ENCODE measurements around the gene RPS6KA6. TPM values are rescaled to one million over a fixed set of nuclear protein-coding genes. Genes with fewer than 3 reads are reported as not detected.

Gene RPS6KA6
- total and polyA plus RNA-seq, 2 of the 13 experiments (the other 11 are each of a cell fraction or from before 2014, with no cell fraction given): not detected

GRCh38 chrX:84221181-84221580 lies 33.2 kb upstream of the RPS6KA6 start:
- intact Hi-C loops (cut with micrococcal nuclease; ENCODE audit: unreplicated experiment) (no loop called here), in situ Hi-C loops (cut with HindIII; ENCODE audit: extremely low pct_ligation_motif_present, low pct_unique_long_range_greater_than_20kb) (no loop called here)
- DNase-seq (ENCODE audit: low spot score): no peak
- ChIA-PET POLR2A (no interaction called here), CTCF (ENCODE audit: low intra/inter-chr PET ratio, low total read pairs) (no interaction called here)
- Histone ChIP-seq H3K4me1 (ENCODE audit: insufficient read depth, low read length) (no peaks in the 10 kb centered on the region), H3K4me2 (ENCODE audit: low read depth, low read length) (no peak overlapping the region), H4K20me1 (ENCODE audit: insufficient read depth, low read length) (no peaks in the 10 kb centered on the region), H3K27me3 (ENCODE audit: control insufficient read depth in 1 of 2, insufficient read depth in 2 of 2, low read length in 2 of 2) (no peaks in the 10 kb centered on the region), H3K9me3 (ENCODE audit: low read length) (no peaks in the 10 kb centered on the region), H3K4me3 (replicated peaks in 1 of 3; ENCODE audit: insufficient read depth in 1 of 3, low read depth in 2 of 3, low read length in 3 of 3) (no peak overlapping the region), H3K9ac (ENCODE audit: insufficient read depth, low read depth, low read length) (no peak overlapping the region), H3K27ac (ENCODE audit: extremely low read length, insufficient read depth, low read length) (no peak overlapping the region), H3K36me3 (replicated peaks in 1 of 2; ENCODE audit: control insufficient read depth in 1 of 2, insufficient read depth in 2 of 2, low read length in 2 of 2) (no peaks in the 10 kb centered on the region), H2AFZ (ENCODE audit: low read length) (no peak overlapping the region), H3K79me2 (ENCODE audit: insufficient read depth, low read length) (no peaks in the 10 kb centered on the region)
- no peak for ATAC-seq
- BruUV-seq (replicated peaks): no TSS peak
- TF ChIP-seq NFRKB (IDR thresholded peaks at IDR 0.05): no peak
- TF ChIP-seq SALL1 (CRISPR knock-in tag; IDR thresholded peaks at IDR 0.05): no peak
- no peak for TF ChIP-seq ZNF816 (CRISPR knock-in tag; IDR thresholded peaks at IDR 0.05; ENCODE audit: borderline replicate concordance)
- no peak for TF ChIP-seq ZNF296 (CRISPR knock-in tag; conservative IDR thresholded peaks at IDR 0.05)
- TF ChIP-seq GMEB1 (CRISPR knock-in tag; IDR thresholded peaks at IDR 0.05; ENCODE audit: borderline replicate concordance): no peak
- TF ChIP-seq NFYB (CRISPR knock-in tag; IDR thresholded peaks at IDR 0.05): no peak
- no peak for TF ChIP-seq ZSCAN12 (CRISPR knock-in tag; IDR thresholded peaks at IDR 0.05)
- no peak for TF ChIP-seq ZGPAT (CRISPR knock-in tag; IDR thresholded peaks at IDR 0.05)
- no peak for TF ChIP-seq TIGD3 (CRISPR knock-in tag; IDR thresholded peaks at IDR 0.05; ENCODE audit: borderline replicate concordance)
- TF ChIP-seq CEBPZ (IDR thresholded peaks at IDR 0.05; ENCODE audit: low read length): no peak
- no peak for TF ChIP-seq ZNF224 (CRISPR knock-in tag; IDR thresholded peaks at IDR 0.05)
- TF ChIP-seq ZNF180 (CRISPR knock-in tag; IDR thresholded peaks at IDR 0.05; ENCODE audit: borderline replicate concordance, low read depth): no peak
- no peak for TF ChIP-seq ZFAT (CRISPR knock-in tag; conservative IDR thresholded peaks at IDR 0.05)
- 8% methylated on average over 2 of the region's 2 CpGs for WGBS (ENCODE audit: low lambda C conversion rate)
- FAIRE-seq: no peak
